ENCODE results near the gene ADAM22. TPM values are rescaled to one million over a fixed set of nuclear protein-coding genes. Genes with fewer than 3 reads are reported as not detected.

The ADAM22 gene
- total and polyA plus RNA-seq, 10 of the 15 experiments (the other 5 are each of a cell fraction or from before 2014, with no cell fraction given), result 1.4 to 24.5 (median 7.6) TPM

GRCh38 chr7:87982116-87982515, 48.1 kb downstream of the ADAM22 start:
- no peaks in the 10 kb centered on the region; the same call in 2 of the 3 replicates for H3K9me3 ChIP-seq (replicated peaks; ENCODE audit: control insufficient read depth, insufficient read depth, low read length)
- no peaks in the 10 kb centered on the region for H3K79me2 ChIP-seq (ENCODE audit: control insufficient read depth, insufficient read depth, low read length)
- H3K27ac ChIP-seq (ENCODE audit: control insufficient read depth, insufficient read depth), result no peak overlapping the region
- no peaks in the 10 kb centered on the region for H3K36me3 ChIP-seq (ENCODE audit: control insufficient read depth in 2 of 2, insufficient read depth in 2 of 2, low read length in 1 of 2)
- H2AFZ ChIP-seq (ENCODE audit: control insufficient read depth, low read depth, low read length), result no peak overlapping the region
- WGBS (ENCODE audit: insufficient coverage, insufficient replicate concordance, low lambda C conversion rate, missing lambda C conversion rate), result 96% methylated on average over 3 of the region's 3 CpGs
- H4K20me1 ChIP-seq (ENCODE audit: control insufficient read depth, insufficient read depth), result no peaks in the 10 kb centered on the region
- CTCF ChIA-PET, result interaction anchor here (0.6 to 1.1 kb wide), 2 partner anchors 9 to 18 kb away, joined by 3 read pairs; no protein-coding TSS in a partner anchor
- TF ChIP-seq BCL11A (IDR thresholded peaks at IDR 0.05; ENCODE audit: low read depth, low read length), result no peak
- in situ Hi-C loops (cut with MboI), result no loop called here
- intact Hi-C loops (cut with micrococcal nuclease; ENCODE audit: unreplicated experiment), result no loop called here
- no peak overlapping the region for H3K4me2 ChIP-seq (ENCODE audit: control insufficient read depth, insufficient read depth)
- ATAC-seq (no peak), FAIRE-seq (no peak), DNase-seq (ENCODE audit: low read depth, low spot score) (no peak)
- SMC1A ChIA-PET (ENCODE audit: uncharacterized antibody, unreplicated experiment), result no interaction called here
- no peaks in the 10 kb centered on the region for H3K4me1 ChIP-seq (ENCODE audit: control insufficient read depth, insufficient read depth, low read length)
- POLR2A ChIA-PET, result no interaction called here
- no peaks in the 10 kb centered on the region for H3K27me3 ChIP-seq (replicated peaks in 1 of 2; ENCODE audit: control insufficient read depth in 2 of 2, insufficient read depth in 2 of 2, low read length in 1 of 2)
- no peak overlapping the region for H3K4me3 ChIP-seq
- H3K9ac ChIP-seq (ENCODE audit: control insufficient read depth, insufficient read depth, low read length), result no peak overlapping the region
- no TSS peak for BruUV-seq (replicated peaks)
- RAD21 ChIA-PET (ENCODE audit: unreplicated experiment), result no interaction called here

- ChIA-PET SMC1A (ENCODE audit: uncharacterized antibody, unreplicated experiment) (interaction anchor here (0.8 to 1.6 kb wide), 4 partner anchors 16 to 180 kb away, joined by 3 to 4 read pairs (median 4); no protein-coding TSS in a partner anchor), POLR2A (interaction anchor here (0.7 kb wide), 1 partner anchor 9 kb away, joined by 4 read pairs; no protein-coding TSS in a partner anchor), CTCF (no interaction called here), RAD21 (ENCODE audit: unreplicated experiment) (interaction anchor here (0.7 kb wide), 1 partner anchor 58 kb away, joined by 3 read pairs; no protein-coding TSS in a partner anchor)
- FAIRE-seq (no peak), DNase-seq (ENCODE audit: low read depth, low spot score) (no peak), ATAC-seq (no peak)
- intact Hi-C loops (cut with micrococcal nuclease; ENCODE audit: unreplicated experiment), result no loop called here
- Histone ChIP-seq H3K4me2 (ENCODE audit: control insufficient read depth, insufficient read depth) (no peak overlapping the region), H3K79me2 (ENCODE audit: control insufficient read depth, insufficient read depth, low read length) (no peaks in the 10 kb centered on the region), H3K36me3 (ENCODE audit: control insufficient read depth in 2 of 2, insufficient read depth in 2 of 2, low read length in 1 of 2) (no peaks in the 10 kb centered on the region), H3K4me3 (no peak overlapping the region), H3K27me3 (replicated peaks in 1 of 2; ENCODE audit: control insufficient read depth in 2 of 2, insufficient read depth in 2 of 2, low read length in 1 of 2) (no peaks in the 10 kb centered on the region), H3K9ac (ENCODE audit: control insufficient read depth, insufficient read depth, low read length) (no peak overlapping the region), H3K27ac (ENCODE audit: control insufficient read depth, insufficient read depth) (no peak overlapping the region), H3K4me1 (ENCODE audit: control insufficient read depth, insufficient read depth, low read length) (no peaks in the 10 kb centered on the region), H4K20me1 (ENCODE audit: control insufficient read depth, insufficient read depth) (no peaks in the 10 kb centered on the region), H3K9me3 (replicated peaks; ENCODE audit: control insufficient read depth, insufficient read depth, low read length) (no peaks in the 10 kb centered on the region), H2AFZ (ENCODE audit: control insufficient read depth, low read depth, low read length) (no peak overlapping the region)
- in situ Hi-C loops (cut with MboI), result no loop called here
- 72% methylated on average over 3 of the region's 3 CpGs for WGBS (ENCODE audit: insufficient coverage, insufficient replicate concordance, low lambda C conversion rate, missing lambda C conversion rate)
- no TSS peak for BruUV-seq (replicated peaks)
- TF ChIP-seq EGR1 (IDR thresholded peaks at IDR 0.05; ENCODE audit: borderline replicate concordance in 1 of 2, low read depth in 2 of 2, low read length in 2 of 2) (no peak), SMC3 (IDR thresholded peaks at IDR 0.05; ENCODE audit: borderline replicate concordance, low read length) (no peak), NR2F1 (conservative IDR thresholded peaks at IDR 0.05) (no peak), STAT3 (IDR thresholded peaks at IDR 0.05; ENCODE audit: low read depth, low read length) (no peak), ETV6 (conservative IDR thresholded peaks at IDR 0.05 in 1 of 2, IDR thresholded peaks at IDR 0.05 in 1 of 2; ENCODE audit: borderline replicate concordance in 1 of 2, low read depth in 1 of 2) (no peak), SIX5 (IDR thresholded peaks at IDR 0.05; ENCODE audit: low read depth, low read length, severe bottlenecking) (no peak), NR2C2 (IDR thresholded peaks at IDR 0.05; ENCODE audit: borderline replicate concordance, control insufficient read depth, insufficient read length, low read depth) (no peak), BCL11A (IDR thresholded peaks at IDR 0.05; ENCODE audit: low read depth, low read length) (no peak), PBX3 (IDR thresholded peaks at IDR 0.05; ENCODE audit: insufficient replicate concordance, low read depth, low read length) (no peak), BACH1 (IDR thresholded peaks at IDR 0.05; ENCODE audit: borderline replicate concordance) (no peak), HDAC6 (IDR thresholded peaks at IDR 0.05; ENCODE audit: unreplicated experiment) (no peak), NFYB (IDR thresholded peaks at IDR 0.05; ENCODE audit: insufficient read depth, low read depth, low read length) (no peak), SMAD1 (IDR thresholded peaks at IDR 0.05; ENCODE audit: low read depth, partially characterized antibody) (no peak), CBX3 (IDR thresholded peaks at IDR 0.05; ENCODE audit: borderline replicate concordance, low read depth) (no peak), BMI1 (IDR thresholded peaks at IDR 0.05; ENCODE audit: borderline replicate concordance) (no peak), JUNB (IDR thresholded peaks at IDR 0.05) (no peak), SMAD5 (IDR thresholded peaks at IDR 0.05; ENCODE audit: low read depth) (no peak), KDM1A (IDR thresholded peaks at IDR 0.05; ENCODE audit: borderline replicate concordance) (no peak), KAT2A (conservative IDR thresholded peaks at IDR 0.05; ENCODE audit: control insufficient read depth, low read depth, low read length) (no peak)
Observed at GRCh38 chr7:87984088-87984487, 50.0 kb downstream of the ADAM22 start.

All from GM12878 (cell line).